Measurements from ENCODE around the gene MAB21L3. TPM values are rescaled to one million over a fixed set of nuclear protein-coding genes. Genes with fewer than 3 reads are reported as not detected.

Gene MAB21L3
- total and polyA plus RNA-seq, 2 of the 13 experiments (the other 11 are each of a cell fraction or from before 2014, with no cell fraction given) = 0.55 to 4.1 TPM

- TF ChIP-seq MAFG (CRISPR knock-in tag; IDR thresholded peaks at IDR 0.05) (no peak), KLF16 (CRISPR knock-in tag; IDR thresholded peaks at IDR 0.05) (0 out of 4 replicates have a peak, but pooled peaks of 1 of the 2 experiments have one; percentile 20), SALL1 (CRISPR knock-in tag; IDR thresholded peaks at IDR 0.05) (peak; percentile 9; the same call in 1 of the 2 replicates), IRF9 (CRISPR knock-in tag; IDR thresholded peaks at IDR 0.05; ENCODE audit: borderline replicate concordance) (no peak), ZNF597 (CRISPR knock-in tag; IDR thresholded peaks at IDR 0.05) (no peak), ZNF20 (CRISPR knock-in tag; IDR thresholded peaks at IDR 0.05) (no peak), ZC3H13 (CRISPR knock-in tag; IDR thresholded peaks at IDR 0.05) (no peak), ZNF3 (CRISPR knock-in tag; IDR thresholded peaks at IDR 0.05) (no peak), ZNF30 (CRISPR knock-in tag; IDR thresholded peaks at IDR 0.05) (no peak), ZFP1 (CRISPR knock-in tag; IDR thresholded peaks at IDR 0.05) (no peak), RFX3 (CRISPR knock-in tag; IDR thresholded peaks at IDR 0.05) (no peak), FOXK1 (CRISPR knock-in tag; IDR thresholded peaks at IDR 0.05; ENCODE audit: borderline replicate concordance, low read depth) (0 out of 2 replicates have a peak, but pooled peaks have one; percentile 0), GABPA (IDR thresholded peaks at IDR 0.05; ENCODE audit: low read depth, low read length) (no peak), GABPA (CRISPR knock-in tag; IDR thresholded peaks at IDR 0.05; ENCODE audit: low read depth) (no peak), ZBTB21 (CRISPR knock-in tag; IDR thresholded peaks at IDR 0.05) (no peak), ZBTB20 (CRISPR knock-in tag; IDR thresholded peaks at IDR 0.05; ENCODE audit: borderline replicate concordance, low read depth) (no peak), ZNF639 (CRISPR knock-in tag; conservative IDR thresholded peaks at IDR 0.05) (no peak), ZNF598 (CRISPR knock-in tag; IDR thresholded peaks at IDR 0.05; ENCODE audit: borderline replicate concordance) (no peak), HDAC1 (CRISPR knock-in tag; IDR thresholded peaks at IDR 0.05) (no peak), TMF1 (CRISPR knock-in tag; IDR thresholded peaks at IDR 0.05; ENCODE audit: low read depth) (no peak), KMT2B (CRISPR knock-in tag; IDR thresholded peaks at IDR 0.05) (peak; percentile 36; the same call in 1 of the 2 replicates), CBX1 (IDR thresholded peaks at IDR 0.05; ENCODE audit: low read depth) (no peak), ZSCAN29 (CRISPR knock-in tag; conservative IDR thresholded peaks at IDR 0.05) (0 out of 2 replicates have a peak, but pooled peaks have one; percentile 32)
- TF ChIP-seq, protein P1, sequence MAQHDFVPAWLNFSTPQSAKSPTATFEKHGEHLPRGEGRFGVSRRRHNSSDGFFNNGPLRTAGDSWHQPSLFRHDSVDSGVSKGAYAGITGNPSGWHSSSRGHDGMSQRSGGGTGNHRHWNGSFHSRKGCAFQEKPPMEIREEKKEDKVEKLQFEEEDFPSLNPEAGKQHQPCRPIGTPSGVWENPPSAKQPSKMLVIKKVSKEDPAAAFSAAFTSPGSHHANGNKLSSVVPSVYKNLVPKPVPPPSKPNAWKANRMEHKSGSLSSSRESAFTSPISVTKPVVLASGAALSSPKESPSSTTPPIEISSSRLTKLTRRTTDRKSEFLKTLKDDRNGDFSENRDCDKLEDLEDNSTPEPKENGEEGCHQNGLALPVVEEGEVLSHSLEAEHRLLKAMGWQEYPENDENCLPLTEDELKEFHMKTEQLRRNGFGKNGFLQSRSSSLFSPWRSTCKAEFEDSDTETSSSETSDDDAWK (CRISPR knock-in tag; IDR thresholded peaks at IDR 0.05) = no peak
- TF ChIP-seq, protein P2, sequence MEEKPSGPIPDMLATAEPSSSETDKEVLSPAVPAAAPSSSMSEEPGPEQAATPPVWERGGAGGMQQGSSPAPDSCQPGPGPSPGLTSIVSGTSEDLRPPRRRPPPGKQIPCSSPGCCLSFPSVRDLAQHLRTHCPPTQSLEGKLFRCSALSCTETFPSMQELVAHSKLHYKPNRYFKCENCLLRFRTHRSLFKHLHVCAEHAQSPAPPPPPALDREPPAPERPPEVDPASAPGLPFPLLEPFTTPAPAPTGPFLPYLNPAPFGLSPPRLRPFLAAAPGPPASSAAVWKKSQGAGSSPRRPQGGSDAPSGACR (CRISPR knock-in tag; IDR thresholded peaks at IDR 0.05) = no peak
Observed at GRCh38 chr1:116110567-116111523, at the start of gene MAB21L3 (continued).
